GM23338 (cell line): ENCODE measurements around the gene FOXL2.

Source experiments
- CREB1 ChIP-seq: fragments of 250-450 bp; sonication (Bioruptor Pico); IDR thresholded peaks from 2 replicates; pipeline ENCODE4 v1.5.0; 2020; ENCODE audit warnings: low read depth, mild to moderate bottlenecking, moderate library complexity
- EZH2 ChIP-seq: fragments of 200-600 bp; sonication (generic); IDR thresholded peaks from one replicate; pipeline ENCODE4 v1.8.0; 2017; ENCODE audit warnings: antibody characterized with exemption, mild to moderate bottlenecking, low read depth; ENCODE audit not compliant: unreplicated experiment
- EZH2phosphoT487 ChIP-seq: fragments of 200-600 bp; sonication (generic); IDR thresholded peaks from one replicate; pipeline ENCODE4 v1.8.1; 2018; ENCODE audit warnings: antibody characterized with exemption; ENCODE audit not compliant: unreplicated experiment
- NANOG ChIP-seq: IDR thresholded peaks from 2 replicates; pipeline ENCODE4 v1.6.1; 2016; ENCODE audit warnings: antibody characterized with exemption, borderline replicate concordance
- POLR2AphosphoS5 ChIP-seq: IDR thresholded peaks from 2 replicates; pipeline ENCODE4 v1.6.1; 2016; ENCODE audit warnings: antibody characterized with exemption, low read depth
- ZNF114 ChIP-seq: fragments of 250-450 bp; sonication (Bioruptor Pico); IDR thresholded peaks from 2 replicates; pipeline ENCODE4 v1.5.0; 2020; ENCODE audit warnings: mild to moderate bottlenecking, moderate library complexity
- TF ChIP-seq, protein P1 (sequence below), 2 experiments: fragments of 200-600 bp in 1 of 2; sonication (generic) in 1 of 2; conservative IDR thresholded peaks; 2 replicates each; pipeline versions ENCODE4 v1.5.1 to v1.6.1; 2016 to 2017; ENCODE audit warnings: antibody characterized with exemption in 2 of 2, low read depth in 2 of 2, mild to moderate bottlenecking in 2 of 2, moderate library complexity in 1 of 2
- TF ChIP-seq, protein P2 (sequence below): IDR thresholded peaks from 2 replicates; pipeline ENCODE4 v1.6.1; 2016; ENCODE audit warnings: antibody characterized with exemption
- TF ChIP-seq, protein P3 (sequence below): IDR thresholded peaks from one replicate; pipeline ENCODE4 v1.6.1; 2018; ENCODE audit warnings: antibody characterized with exemption; ENCODE audit not compliant: unreplicated experiment
- TF ChIP-seq, protein P4 (sequence below): fragments of 250-450 bp; sonication (Bioruptor Pico); IDR thresholded peaks from 2 replicates; pipeline ENCODE4 v1.5.0; 2020; ENCODE audit warnings: mild to moderate bottlenecking, moderate library complexity

DNA sequence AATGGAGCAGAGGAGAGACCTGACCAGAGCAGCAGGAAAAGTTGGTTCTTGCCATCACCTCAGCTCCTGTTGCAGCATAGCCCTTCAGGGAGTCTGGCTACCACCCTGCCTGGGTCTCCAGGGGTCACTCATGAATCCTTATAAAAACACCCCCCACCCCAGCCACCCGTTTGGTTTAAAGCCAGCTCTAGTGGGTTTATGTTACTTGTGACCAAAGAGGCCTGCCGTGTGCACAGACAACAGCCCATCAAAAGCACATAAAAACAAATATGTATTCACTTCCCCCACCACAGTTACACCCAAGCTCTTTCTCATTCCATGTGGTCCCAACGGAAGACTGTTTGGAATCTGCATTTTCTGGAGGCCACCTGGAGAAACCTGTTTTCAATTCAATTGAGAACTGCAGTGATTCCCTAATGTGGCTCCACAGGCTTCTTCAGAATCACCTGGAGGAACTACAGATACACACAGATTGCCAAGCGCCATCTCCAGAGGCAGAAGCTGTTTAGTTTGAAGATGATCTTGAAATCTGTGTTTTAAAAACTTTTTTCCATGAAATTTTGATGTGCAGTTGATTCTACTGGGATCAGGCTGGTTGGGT lies 13.8 kb downstream of the FOXL2 start:
- TF ChIP-seq, protein P1, sequence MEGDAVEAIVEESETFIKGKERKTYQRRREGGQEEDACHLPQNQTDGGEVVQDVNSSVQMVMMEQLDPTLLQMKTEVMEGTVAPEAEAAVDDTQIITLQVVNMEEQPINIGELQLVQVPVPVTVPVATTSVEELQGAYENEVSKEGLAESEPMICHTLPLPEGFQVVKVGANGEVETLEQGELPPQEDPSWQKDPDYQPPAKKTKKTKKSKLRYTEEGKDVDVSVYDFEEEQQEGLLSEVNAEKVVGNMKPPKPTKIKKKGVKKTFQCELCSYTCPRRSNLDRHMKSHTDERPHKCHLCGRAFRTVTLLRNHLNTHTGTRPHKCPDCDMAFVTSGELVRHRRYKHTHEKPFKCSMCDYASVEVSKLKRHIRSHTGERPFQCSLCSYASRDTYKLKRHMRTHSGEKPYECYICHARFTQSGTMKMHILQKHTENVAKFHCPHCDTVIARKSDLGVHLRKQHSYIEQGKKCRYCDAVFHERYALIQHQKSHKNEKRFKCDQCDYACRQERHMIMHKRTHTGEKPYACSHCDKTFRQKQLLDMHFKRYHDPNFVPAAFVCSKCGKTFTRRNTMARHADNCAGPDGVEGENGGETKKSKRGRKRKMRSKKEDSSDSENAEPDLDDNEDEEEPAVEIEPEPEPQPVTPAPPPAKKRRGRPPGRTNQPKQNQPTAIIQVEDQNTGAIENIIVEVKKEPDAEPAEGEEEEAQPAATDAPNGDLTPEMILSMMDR (conservative IDR thresholded peaks at IDR 0.05; ENCODE audit: low read depth in 2 of 2), result no peak
- TF ChIP-seq POLR2AphosphoS5, result no peak
- no peak for TF ChIP-seq EZH2
- no peak for TF ChIP-seq EZH2phosphoT487
- TF ChIP-seq ZNF114 (CRISPR knock-in tag), result no peak
- TF ChIP-seq, protein P2, sequence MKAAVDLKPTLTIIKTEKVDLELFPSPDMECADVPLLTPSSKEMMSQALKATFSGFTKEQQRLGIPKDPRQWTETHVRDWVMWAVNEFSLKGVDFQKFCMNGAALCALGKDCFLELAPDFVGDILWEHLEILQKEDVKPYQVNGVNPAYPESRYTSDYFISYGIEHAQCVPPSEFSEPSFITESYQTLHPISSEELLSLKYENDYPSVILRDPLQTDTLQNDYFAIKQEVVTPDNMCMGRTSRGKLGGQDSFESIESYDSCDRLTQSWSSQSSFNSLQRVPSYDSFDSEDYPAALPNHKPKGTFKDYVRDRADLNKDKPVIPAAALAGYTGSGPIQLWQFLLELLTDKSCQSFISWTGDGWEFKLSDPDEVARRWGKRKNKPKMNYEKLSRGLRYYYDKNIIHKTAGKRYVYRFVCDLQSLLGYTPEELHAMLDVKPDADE, result no peak
- TF ChIP-seq CREB1 (CRISPR knock-in tag), result no peak
- TF ChIP-seq, protein P3, sequence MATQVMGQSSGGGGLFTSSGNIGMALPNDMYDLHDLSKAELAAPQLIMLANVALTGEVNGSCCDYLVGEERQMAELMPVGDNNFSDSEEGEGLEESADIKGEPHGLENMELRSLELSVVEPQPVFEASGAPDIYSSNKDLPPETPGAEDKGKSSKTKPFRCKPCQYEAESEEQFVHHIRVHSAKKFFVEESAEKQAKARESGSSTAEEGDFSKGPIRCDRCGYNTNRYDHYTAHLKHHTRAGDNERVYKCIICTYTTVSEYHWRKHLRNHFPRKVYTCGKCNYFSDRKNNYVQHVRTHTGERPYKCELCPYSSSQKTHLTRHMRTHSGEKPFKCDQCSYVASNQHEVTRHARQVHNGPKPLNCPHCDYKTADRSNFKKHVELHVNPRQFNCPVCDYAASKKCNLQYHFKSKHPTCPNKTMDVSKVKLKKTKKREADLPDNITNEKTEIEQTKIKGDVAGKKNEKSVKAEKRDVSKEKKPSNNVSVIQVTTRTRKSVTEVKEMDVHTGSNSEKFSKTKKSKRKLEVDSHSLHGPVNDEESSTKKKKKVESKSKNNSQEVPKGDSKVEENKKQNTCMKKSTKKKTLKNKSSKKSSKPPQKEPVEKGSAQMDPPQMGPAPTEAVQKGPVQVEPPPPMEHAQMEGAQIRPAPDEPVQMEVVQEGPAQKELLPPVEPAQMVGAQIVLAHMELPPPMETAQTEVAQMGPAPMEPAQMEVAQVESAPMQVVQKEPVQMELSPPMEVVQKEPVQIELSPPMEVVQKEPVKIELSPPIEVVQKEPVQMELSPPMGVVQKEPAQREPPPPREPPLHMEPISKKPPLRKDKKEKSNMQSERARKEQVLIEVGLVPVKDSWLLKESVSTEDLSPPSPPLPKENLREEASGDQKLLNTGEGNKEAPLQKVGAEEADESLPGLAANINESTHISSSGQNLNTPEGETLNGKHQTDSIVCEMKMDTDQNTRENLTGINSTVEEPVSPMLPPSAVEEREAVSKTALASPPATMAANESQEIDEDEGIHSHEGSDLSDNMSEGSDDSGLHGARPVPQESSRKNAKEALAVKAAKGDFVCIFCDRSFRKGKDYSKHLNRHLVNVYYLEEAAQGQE, result no peak
- TF ChIP-seq, protein P4, sequence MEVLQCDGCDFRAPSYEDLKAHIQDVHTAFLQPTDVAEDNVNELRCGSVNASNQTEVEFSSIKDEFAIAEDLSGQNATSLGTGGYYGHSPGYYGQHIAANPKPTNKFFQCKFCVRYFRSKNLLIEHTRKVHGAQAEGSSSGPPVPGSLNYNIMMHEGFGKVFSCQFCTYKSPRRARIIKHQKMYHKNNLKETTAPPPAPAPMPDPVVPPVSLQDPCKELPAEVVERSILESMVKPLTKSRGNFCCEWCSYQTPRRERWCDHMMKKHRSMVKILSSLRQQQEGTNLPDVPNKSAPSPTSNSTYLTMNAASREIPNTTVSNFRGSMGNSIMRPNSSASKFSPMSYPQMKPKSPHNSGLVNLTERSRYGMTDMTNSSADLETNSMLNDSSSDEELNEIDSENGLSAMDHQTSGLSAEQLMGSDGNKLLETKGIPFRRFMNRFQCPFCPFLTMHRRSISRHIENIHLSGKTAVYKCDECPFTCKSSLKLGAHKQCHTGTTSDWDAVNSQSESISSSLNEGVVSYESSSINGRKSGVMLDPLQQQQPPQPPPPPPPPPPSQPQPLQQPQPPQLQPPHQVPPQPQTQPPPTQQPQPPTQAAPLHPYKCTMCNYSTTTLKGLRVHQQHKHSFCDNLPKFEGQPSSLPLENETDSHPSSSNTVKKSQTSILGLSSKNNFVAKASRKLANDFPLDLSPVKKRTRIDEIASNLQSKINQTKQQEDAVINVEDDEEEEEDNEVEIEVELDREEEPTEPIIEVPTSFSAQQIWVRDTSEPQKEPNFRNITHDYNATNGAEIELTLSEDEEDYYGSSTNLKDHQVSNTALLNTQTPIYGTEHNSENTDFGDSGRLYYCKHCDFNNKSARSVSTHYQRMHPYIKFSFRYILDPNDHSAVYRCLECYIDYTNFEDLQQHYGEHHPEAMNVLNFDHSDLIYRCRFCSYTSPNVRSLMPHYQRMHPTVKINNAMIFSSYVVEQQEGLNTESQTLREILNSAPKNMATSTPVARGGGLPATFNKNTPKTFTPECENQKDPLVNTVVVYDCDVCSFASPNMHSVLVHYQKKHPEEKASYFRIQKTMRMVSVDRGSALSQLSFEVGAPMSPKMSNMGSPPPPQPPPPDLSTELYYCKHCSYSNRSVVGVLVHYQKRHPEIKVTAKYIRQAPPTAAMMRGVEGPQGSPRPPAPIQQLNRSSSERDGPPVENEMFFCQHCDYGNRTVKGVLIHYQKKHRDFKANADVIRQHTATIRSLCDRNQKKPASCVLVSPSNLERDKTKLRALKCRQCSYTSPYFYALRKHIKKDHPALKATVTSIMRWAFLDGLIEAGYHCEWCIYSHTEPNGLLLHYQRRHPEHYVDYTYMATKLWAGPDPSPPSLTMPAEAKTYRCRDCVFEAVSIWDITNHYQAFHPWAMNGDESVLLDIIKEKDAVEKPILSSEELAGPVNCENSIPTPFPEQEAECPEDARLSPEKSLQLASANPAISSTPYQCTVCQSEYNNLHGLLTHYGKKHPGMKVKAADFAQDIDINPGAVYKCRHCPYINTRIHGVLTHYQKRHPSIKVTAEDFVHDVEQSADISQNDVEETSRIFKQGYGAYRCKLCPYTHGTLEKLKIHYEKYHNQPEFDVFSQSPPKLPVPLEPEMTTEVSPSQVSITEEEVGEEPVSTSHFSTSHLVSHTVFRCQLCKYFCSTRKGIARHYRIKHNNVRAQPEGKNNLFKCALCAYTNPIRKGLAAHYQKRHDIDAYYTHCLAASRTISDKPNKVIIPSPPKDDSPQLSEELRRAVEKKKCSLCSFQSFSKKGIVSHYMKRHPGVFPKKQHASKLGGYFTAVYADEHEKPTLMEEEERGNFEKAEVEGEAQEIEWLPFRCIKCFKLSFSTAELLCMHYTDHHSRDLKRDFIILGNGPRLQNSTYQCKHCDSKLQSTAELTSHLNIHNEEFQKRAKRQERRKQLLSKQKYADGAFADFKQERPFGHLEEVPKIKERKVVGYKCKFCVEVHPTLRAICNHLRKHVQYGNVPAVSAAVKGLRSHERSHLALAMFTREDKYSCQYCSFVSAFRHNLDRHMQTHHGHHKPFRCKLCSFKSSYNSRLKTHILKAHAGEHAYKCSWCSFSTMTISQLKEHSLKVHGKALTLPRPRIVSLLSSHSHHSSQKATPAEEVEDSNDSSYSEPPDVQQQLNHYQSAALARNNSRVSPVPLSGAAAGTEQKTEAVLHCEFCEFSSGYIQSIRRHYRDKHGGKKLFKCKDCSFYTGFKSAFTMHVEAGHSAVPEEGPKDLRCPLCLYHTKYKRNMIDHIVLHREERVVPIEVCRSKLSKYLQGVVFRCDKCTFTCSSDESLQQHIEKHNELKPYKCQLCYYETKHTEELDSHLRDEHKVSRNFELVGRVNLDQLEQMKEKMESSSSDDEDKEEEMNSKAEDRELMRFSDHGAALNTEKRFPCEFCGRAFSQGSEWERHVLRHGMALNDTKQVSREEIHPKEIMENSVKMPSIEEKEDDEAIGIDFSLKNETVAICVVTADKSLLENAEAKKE (CRISPR knock-in tag), result peak; percentile 89
- no peak for TF ChIP-seq NANOG
